Progenitor cell of endocrine pancreas (in vitro differentiated cells): ENCODE results near the gene ENSA. TPM values are rescaled to one million over a fixed set of nuclear protein-coding genes. Genes with fewer than 3 reads are reported as not detected.
"Not testable (repeated sequence)": the region's sequence is repeated elsewhere in the genome, so short reads cannot be mapped to it uniquely, and the experiment has no call there.

ENCODE experiments used
- DNase-seq: peaks from one replicate; pipeline ENCODE4 v3.0.0; 2021; ENCODE audit warnings: low spot score; ENCODE audit not compliant: unreplicated experiment
- H3K27ac Mint-ChIP-seq: 2 replicates; pipeline ENCODE4 v1.8.0; 2021; ENCODE audit warnings: mild to moderate bottlenecking, moderate library complexity, mixed read lengths
- H3K27me3 Mint-ChIP-seq: 2 replicates; pipeline ENCODE4 v1.8.0; 2021; ENCODE audit warnings: mixed read lengths
- H3K36me3 Mint-ChIP-seq: 2 replicates; pipeline ENCODE4 v1.8.0; 2022; ENCODE audit warnings: mixed read lengths; ENCODE audit not compliant: insufficient read depth
- H3K4me1 Mint-ChIP-seq: 2 replicates; pipeline ENCODE4 v1.8.0; 2021; ENCODE audit warnings: low read depth, mixed read lengths
- H3K4me3 Mint-ChIP-seq: 2 replicates; pipeline ENCODE4 v1.8.0; 2021; ENCODE audit warnings: low read depth, mild to moderate bottlenecking, moderate library complexity, mixed read lengths
- H3K9me3 Mint-ChIP-seq: 2 replicates; pipeline ENCODE4 v1.8.0; 2021; ENCODE audit warnings: low read depth, mixed read lengths
- CTCF ChIP-seq: fragments of 200-600 bp; sonication (generic); IDR thresholded peaks from one replicate; pipeline ENCODE4 v1.5.0; 2021; ENCODE audit warnings: antibody characterized with exemption, mild to moderate bottlenecking; ENCODE audit not compliant: unreplicated experiment
- total RNA-seq: library from RNA; stranded (reverse); gene quantifications from 2 replicates; pipeline ENCODE4 v1.2.1, GENCODE V29; 2021

Gene ENSA
- total RNA-seq, 1 donor from 2014 or later: 169 TPM

GRCh38 chr1:150576794-150577556, 52.4 kb downstream of the ENSA start:
- Mint-ChIP-seq H3K4me3 (peak overlapping the region; percentile 95), H3K9me3 (no peaks in the 10 kb centered on the region), H3K36me3 (peaks cover 53% of the 10 kb centered on the region), H3K27ac (peak overlapping the region; percentile 100), H3K4me1 (peaks cover 37% of the 10 kb centered on the region), H3K27me3 (no peaks in the 10 kb centered on the region)
- TF ChIP-seq CTCF: no peak
- DNase-seq: no peak

- H3K36me3 Mint-ChIP-seq: peaks cover 53% of the 10 kb centered on the region
- no peaks in the 10 kb centered on the region for H3K27me3 Mint-ChIP-seq
- peaks cover 37% of the 10 kb centered on the region for H3K4me1 Mint-ChIP-seq
- no peaks in the 10 kb centered on the region for H3K9me3 Mint-ChIP-seq
- no peak for DNase-seq
- no peak for TF ChIP-seq CTCF
- peak overlapping the region; percentile 95 for H3K4me3 Mint-ChIP-seq
- peak overlapping the region; percentile 100 for H3K27ac Mint-ChIP-seq
Measured at GRCh38 chr1:150576367-150576711, 53.1 kb downstream of the ENSA start.

- TF ChIP-seq CTCF: no peak
- peaks cover 37% of the 10 kb centered on the region for H3K4me1 Mint-ChIP-seq
- H3K27me3 Mint-ChIP-seq: no peaks in the 10 kb centered on the region
- H3K36me3 Mint-ChIP-seq: peaks cover 53% of the 10 kb centered on the region
- no peak for DNase-seq
- peak overlapping the region; percentile 97 for H3K27ac Mint-ChIP-seq
- no peaks in the 10 kb centered on the region for H3K9me3 Mint-ChIP-seq
- H3K4me3 Mint-ChIP-seq: peak overlapping the region; percentile 95
Measured at GRCh38 chr1:150575518-150576366, 53.7 kb downstream of the ENSA start.

- Mint-ChIP-seq H3K27me3 (no peaks in the 10 kb centered on the region), H3K36me3 (peaks cover 53% of the 10 kb centered on the region), H3K9me3 (no peaks in the 10 kb centered on the region), H3K27ac (peak overlapping the region; percentile 97), H3K4me3 (peak overlapping the region; percentile 95), H3K4me1 (peaks cover 36% of the 10 kb centered on the region)
- no peak for DNase-seq
- TF ChIP-seq CTCF: no peak
Measured at GRCh38 chr1:150575072-150575489, 54.3 kb downstream of the ENSA start.

GRCh38 chr1:150574260-150575071, 54.9 kb downstream of the ENSA start:
- H3K4me3 Mint-ChIP-seq: peak overlapping the region; percentile 95
- DNase-seq: no peak
- peaks cover 41% of the 10 kb centered on the region for H3K4me1 Mint-ChIP-seq
- H3K27me3 Mint-ChIP-seq: no peaks in the 10 kb centered on the region
- H3K36me3 Mint-ChIP-seq: peaks cover 53% of the 10 kb centered on the region
- H3K27ac Mint-ChIP-seq: peak overlapping the region; percentile 97
- no peaks in the 10 kb centered on the region for H3K9me3 Mint-ChIP-seq
- TF ChIP-seq CTCF: no peak

- H3K4me1 Mint-ChIP-seq: peaks cover 46% of the 10 kb centered on the region
- not testable (repeated sequence) for H3K9me3 Mint-ChIP-seq, H3K4me3 Mint-ChIP-seq, H3K27me3 Mint-ChIP-seq, DNase-seq
- peak overlapping the region; percentile 90 for H3K27ac Mint-ChIP-seq
- H3K36me3 Mint-ChIP-seq: peaks cover 50% of the 10 kb centered on the region
Measured at GRCh38 chr1:150573648-150574071, 55.8 kb downstream of the ENSA start.
